GM23248 (cell line): ENCODE results near the gene CLDN12. TPM values are rescaled to one million over a fixed set of nuclear protein-coding genes. Genes with fewer than 3 reads are reported as not detected.

Experiments
- DNase-seq: peaks from one replicate; pipeline ENCODE4 v3.0.0-alpha.2; 2015
- H2AFZ ChIP-seq: fragments of 200-600 bp; sonication (generic); 2 replicates; pipeline ENCODE4 v1.6.1; 2016; ENCODE audit warnings: antibody characterized with exemption
- H3F3A ChIP-seq: fragments of 200-600 bp; sonication (generic); 2 replicates; pipeline ENCODE4 v1.6.1; 2016; ENCODE audit warnings: mild to moderate bottlenecking, antibody characterized with exemption, mixed run types; ENCODE audit not compliant: insufficient read depth
- H3K27ac ChIP-seq: fragments of 200-600 bp; sonication (generic); 2 replicates; pipeline ENCODE4 v1.5.1; 2016; ENCODE audit warnings: mild to moderate bottlenecking
- H3K27me3 ChIP-seq: fragments of 200-600 bp; sonication (generic); replicated peaks from 2 replicates; pipeline ENCODE4 v1.6.1; 2016; ENCODE audit warnings: mild to moderate bottlenecking; ENCODE audit not compliant: insufficient read depth
- H3K36me3 ChIP-seq: fragments of 200-600 bp; sonication (generic); 2 replicates; pipeline ENCODE4 v1.6.1; 2016; ENCODE audit warnings: low read depth, mild to moderate bottlenecking
- H3K4me1 ChIP-seq: fragments of 200-600 bp; sonication (generic); 2 replicates; pipeline ENCODE4 v1.6.1; 2016; ENCODE audit warnings: mild to moderate bottlenecking; ENCODE audit not compliant: insufficient read depth
- H3K4me2 ChIP-seq: fragments of 200-600 bp; sonication (generic); one replicate; pipeline ENCODE4 v1.6.1; 2016; ENCODE audit warnings: mild to moderate bottlenecking; ENCODE audit not compliant: unreplicated experiment
- H3K4me3 ChIP-seq: fragments of 200-600 bp; sonication (generic); 2 replicates; pipeline ENCODE4 v1.5.1; 2016; ENCODE audit warnings: mild to moderate bottlenecking
- H3K79me2 ChIP-seq: fragments of 200-600 bp; sonication (generic); 2 replicates; pipeline ENCODE4 v1.6.1; 2016; ENCODE audit warnings: mild to moderate bottlenecking; ENCODE audit not compliant: insufficient read depth
- H3K9ac ChIP-seq: fragments of 200-600 bp; sonication (generic); 2 replicates; pipeline ENCODE4 v1.6.1; 2016; ENCODE audit warnings: mild to moderate bottlenecking
- H3K9me2 ChIP-seq: fragments of 200-600 bp; sonication (generic); 2 replicates; pipeline ENCODE4 v1.6.1; 2016; ENCODE audit warnings: mixed run types, mild to moderate bottlenecking, moderate library complexity; ENCODE audit not compliant: insufficient read depth
- H3K9me3 ChIP-seq: fragments of 200-600 bp; sonication (generic); one replicate; pipeline ENCODE4 v1.6.1; 2017; ENCODE audit warnings: low read depth
- H4K20me1 ChIP-seq: fragments of 200-600 bp; sonication (generic); 2 replicates; pipeline ENCODE4 v1.6.0; 2016; ENCODE audit not compliant: insufficient read depth
- EZH2 ChIP-seq: fragments of 200-600 bp; sonication (generic); IDR thresholded peaks from 2 replicates; pipeline ENCODE4 v1.6.1; 2018; ENCODE audit warnings: antibody characterized with exemption, mild to moderate bottlenecking; ENCODE audit not compliant: insufficient read depth, poor library complexity, severe bottlenecking
- EZH2phosphoT487 ChIP-seq: fragments of 200-600 bp; sonication (generic); IDR thresholded peaks from 2 replicates; pipeline ENCODE4 v1.6.1; 2018; ENCODE audit warnings: antibody characterized with exemption, moderate library complexity, mild to moderate bottlenecking, low read depth; ENCODE audit not compliant: insufficient read depth
- WGBS, 2 experiments: methylation state at CpG; one replicate each; pipeline ENCODE4 v1.1.6; 2015 to 2017; ENCODE audit warnings: low lambda C conversion rate in 2 of 2, low coverage in 1 of 2; ENCODE audit errors: missing lambda C conversion rate in 2 of 2; 5-methylcytosine and 5-hydroxymethylcytosine counted together
- in situ Hi-C: fragments of 300-500 bp; cut with MboI; formaldehyde crosslinking; loops from 2 replicates; pipeline ENCODE4 v1.15.0; 2020
- polyA plus RNA-seq: library from polyadenylated mRNA; unstranded; fragments of >200 nt; fragmentation: Nextera tagmentation; extraction: Ambion mirVana; gene quantifications from 2 replicates; pipeline ENCODE4 v1.2.1, GENCODE V29; 2016
- total RNA-seq: library from RNA; depleted of rRNA; stranded (reverse); fragments of >200 nt; shearing (Covaris generic); gene quantifications from 2 replicates; pipeline ENCODE4 v1.2.3, GENCODE V29; 2014

CLDN12 gene
- total and polyA plus RNA-seq, 2 experiments from 2014 or later = 24.3 to 35.6 TPM

- Histone ChIP-seq H3K4me3 (no peak overlapping the region), H3K36me3 (peaks cover 14% of the 10 kb centered on the region; the same call in 1 of the 2 replicates), H3K9ac (no peak overlapping the region), H3K9me2 (no peaks in the 10 kb centered on the region), H3K27me3 (no peaks in the 10 kb centered on the region), H3K79me2 (no peaks in the 10 kb centered on the region), H3F3A (peaks cover 26% of the 10 kb centered on the region), H3K4me1 (peaks cover 27% of the 10 kb centered on the region), H2AFZ (no peak overlapping the region), H3K9me3 (no peaks in the 10 kb centered on the region), H3K27ac (no peak overlapping the region), H4K20me1 (no peaks in the 10 kb centered on the region), H3K4me2 (no peak overlapping the region)
- WGBS, 2 experiments = 89 to 90% methylated on average over 2 of the region's 2 CpGs
- peak; percentile 37 for DNase-seq
- TF ChIP-seq EZH2phosphoT487 (no peak), EZH2 (no peak)
- in situ Hi-C loops = no loop called here
These were observed 15.6 kb upstream of the CLDN12 start for GRCh38 chr7:90387470-90388240.

GRCh38 chr7:90390926-90391325, 12.3 kb upstream of the CLDN12 start:
- Histone ChIP-seq H2AFZ (no peak overlapping the region), H3K27me3 (no peaks in the 10 kb centered on the region), H3K36me3 (peaks cover 10% of the 10 kb centered on the region; the same call in 1 of the 2 replicates), H3K4me2 (no peak overlapping the region), H3K27ac (no peak overlapping the region), H3K9me3 (no peaks in the 10 kb centered on the region), H3K79me2 (no peaks in the 10 kb centered on the region), H3K9me2 (no peaks in the 10 kb centered on the region), H3K9ac (no peak overlapping the region), H4K20me1 (no peaks in the 10 kb centered on the region), H3F3A (no peaks in the 10 kb centered on the region), H3K4me3 (no peak overlapping the region), H3K4me1 (no peaks in the 10 kb centered on the region)
- in situ Hi-C loops = no loop called here
- DNase-seq = no peak
- no peak for TF ChIP-seq EZH2phosphoT487
- no peak for TF ChIP-seq EZH2

GRCh38 chr7:90391488-90391887, 11.8 kb upstream of the CLDN12 start:
- no peaks in the 10 kb centered on the region for H3K27me3 ChIP-seq
- in situ Hi-C loops = no loop called here
- no peak overlapping the region for H3K27ac ChIP-seq
- 0 out of 2 replicates have a peak, but pooled peaks cover 4% of the 10 kb centered on the region for H3K36me3 ChIP-seq
- TF ChIP-seq EZH2 = no peak
- no peak for TF ChIP-seq EZH2phosphoT487
- H3K9me2 ChIP-seq = no peaks in the 10 kb centered on the region
- no peak for DNase-seq
- no peaks in the 10 kb centered on the region for H3K79me2 ChIP-seq
- H4K20me1 ChIP-seq = no peaks in the 10 kb centered on the region
- H3K9me3 ChIP-seq = no peaks in the 10 kb centered on the region
- 90 to 94% methylated on average over 5 of the region's 5 CpGs for WGBS, 2 experiments
- no peak overlapping the region for H3K9ac ChIP-seq
- H2AFZ ChIP-seq = no peak overlapping the region
- no peaks in the 10 kb centered on the region for H3K4me1 ChIP-seq
- no peaks in the 10 kb centered on the region for H3F3A ChIP-seq
- H3K4me3 ChIP-seq = no peak overlapping the region
- H3K4me2 ChIP-seq = no peak overlapping the region

- Histone ChIP-seq H3K9ac (no peak overlapping the region), H3K4me3 (no peak overlapping the region), H4K20me1 (no peaks in the 10 kb centered on the region), H3K9me3 (no peaks in the 10 kb centered on the region), H3K36me3 (no peaks in the 10 kb centered on the region), H3K79me2 (no peaks in the 10 kb centered on the region), H3F3A (peaks cover 9% of the 10 kb centered on the region), H3K27me3 (no peaks in the 10 kb centered on the region), H3K9me2 (no peaks in the 10 kb centered on the region), H3K27ac (no peak overlapping the region), H3K4me1 (no peaks in the 10 kb centered on the region), H3K4me2 (no peak overlapping the region), H2AFZ (no peak overlapping the region)
- in situ Hi-C loops = no loop called here
- DNase-seq = no peak
- TF ChIP-seq EZH2phosphoT487 (no peak), EZH2 (no peak)
- WGBS, 2 experiments = 79 to 83% methylated on average over 4 of the region's 4 CpGs
These were observed 6.8 kb upstream of the CLDN12 start for GRCh38 chr7:90396420-90396819.

- 6 to 12% methylated on average over 4 of the region's 4 CpGs for WGBS, 2 experiments
- Histone ChIP-seq H3K9me3 (no peaks in the 10 kb centered on the region), H3K79me2 (peaks cover 29% of the 10 kb centered on the region), H3F3A (peaks cover 26% of the 10 kb centered on the region), H3K27me3 (no peaks in the 10 kb centered on the region), H3K9me2 (no peaks in the 10 kb centered on the region), H2AFZ (peak overlapping the region; percentile 95), H3K4me3 (no peak overlapping the region), H3K4me1 (peaks cover 23% of the 10 kb centered on the region), H3K9ac (no peak overlapping the region), H4K20me1 (no peaks in the 10 kb centered on the region), H3K27ac (peak overlapping the region; percentile 96), H3K36me3 (peaks cover 10% of the 10 kb centered on the region), H3K4me2 (no peak overlapping the region)
- peak; percentile 64 for DNase-seq
- in situ Hi-C loops = no loop called here
- TF ChIP-seq EZH2phosphoT487 (no peak), EZH2 (no peak)
These were observed 1.3 kb upstream of the CLDN12 start for GRCh38 chr7:90401989-90402388.
